Natural killer cell (primary cell): ENCODE results near the gene SCNM1. TPM values are rescaled to one million over a fixed set of nuclear protein-coding genes. Genes with fewer than 3 reads are reported as not detected.

Experiments used
- ATAC-seq, 3 donors: fragments of 150-1000 bp in 2 of 3; fragments of 200-7000 bp in 1 of 3; cut with Tn5 transposase; 1 replicate in 1 of 3; 2 replicates in 2 of 3; pipeline ENCODE4 v1.10.0; 2021; ENCODE audit warnings: mild to moderate bottlenecking in 2 of 3, moderate library complexity in 2 of 3
- DNase-seq, 2 donors: peaks; one replicate each; pipeline versions ENCODE4 v3.0.0 to v3.0.0-alpha.2; 2013 to 2021; ENCODE audit warnings: mixed read lengths in 1 of 2
- H3K27ac ChIP-seq: one replicate; pipeline ENCODE4 v1.5.1; 2013; ENCODE audit warnings: mild to moderate bottlenecking, low read length
- H3K27me3 ChIP-seq: one replicate; pipeline ENCODE4 v1.6.1; 2013; ENCODE audit warnings: low read length; ENCODE audit not compliant: control insufficient read depth, insufficient read depth
- H3K36me3 ChIP-seq: one replicate; pipeline ENCODE4 v1.6.1; 2013; ENCODE audit warnings: low read length; ENCODE audit not compliant: control insufficient read depth, insufficient read depth
- H3K4me1 ChIP-seq: one replicate; pipeline ENCODE4 v1.6.1; 2013; ENCODE audit warnings: low read length; ENCODE audit not compliant: control insufficient read depth, insufficient read depth
- H3K4me3 ChIP-seq: one replicate; pipeline ENCODE4 v1.5.1; 2013; ENCODE audit warnings: low read length
- H3K9me3 ChIP-seq: one replicate; pipeline ENCODE4 v1.6.1; 2013; ENCODE audit warnings: low read length; ENCODE audit not compliant: control insufficient read depth, insufficient read depth
- H3K27ac Mint-ChIP-seq, 2 donors: one replicate each; pipeline ENCODE4 v1.8.0; 2022; ENCODE audit warnings: mild to moderate bottlenecking in 2 of 2, mixed read lengths in 2 of 2, moderate library complexity in 1 of 2
- H3K27me3 Mint-ChIP-seq, 2 donors: one replicate each; pipeline ENCODE4 v1.8.0; 2022; ENCODE audit warnings: low read depth in 2 of 2, mixed read lengths in 2 of 2
- H3K36me3 Mint-ChIP-seq: one replicate; pipeline ENCODE4 v1.8.0; 2022; ENCODE audit warnings: mixed read lengths
- H3K4me1 Mint-ChIP-seq, 2 donors: one replicate each; pipeline ENCODE4 v1.8.0; 2022; ENCODE audit warnings: mixed read lengths in 2 of 2
- H3K4me3 Mint-ChIP-seq: one replicate; pipeline ENCODE4 v1.8.0; 2022; ENCODE audit warnings: mild to moderate bottlenecking, moderate library complexity, mixed read lengths
- H3K9me3 Mint-ChIP-seq, 2 donors: one replicate each; pipeline ENCODE4 v1.8.0; 2022; ENCODE audit warnings: mixed read lengths in 2 of 2
- CTCF ChIP-seq: fragments of 200-600 bp; IDR thresholded peaks from one replicate; pipeline ENCODE4 v1.8.0; 2022; ENCODE audit warnings: antibody characterized with exemption
- WGBS: methylation state at CpG from one replicate; pipeline ENCODE4 v1.1.7; 2013; ENCODE audit warnings: missing lambda C conversion rate; ENCODE audit not compliant: insufficient coverage; 5-methylcytosine and 5-hydroxymethylcytosine counted together
- intact Hi-C: fragments of 100-400 bp; cut with micrococcal nuclease; formaldehyde crosslinking; loops from one replicate; pipeline ENCODE4 v1.14.2; 2022
- total RNA-seq, 4 donors: library from RNA; stranded (reverse); fragments of 120-200 nt in 1 of 4; gene quantifications; one replicate each; pipeline versions ENCODE4 v1.2.3 to v1.2.4, GENCODE V29; 2013 to 2022

Gene SCNM1
- 10 to 100 TPM; 52.3 to 54.2 (median 52.9) TPM for total RNA-seq
- 82.7 TPM for total RNA-seq (2013)

GRCh38 chr1:151165738-151166504 lies at the start of gene SCNM1, which contains the start of gene LYSMD1:
Gene SCNM1, plus strand, starts transcription at chr1:151166144. Its CDS starts 9 bp downstream, at chr1:151166153.
Gene LYSMD1, minus strand, starts transcription at chr1:151165902. Its CDS starts 644 bp downstream, at chr1:151165258.
- peak within 1 kb of the TSS; percentile 94 for H3K27ac Mint-ChIP-seq
- intact Hi-C loops = loop anchor here (1.0 kb wide), 1 partner anchor 24 kb away; the partner anchor contains the start of gene VPS72
- Histone ChIP-seq H3K9me3 (no peaks in the 10 kb centered on the region), H3K4me3 (peak within 1 kb of the TSS; percentile 90), H3K27ac (peak within 1 kb of the TSS; percentile 68), H3K27me3 (no peaks in the 10 kb centered on the region), H3K36me3 (peaks cover 26% of the 10 kb centered on the region), H3K4me1 (peaks cover 27% of the 10 kb centered on the region)
- H3K27me3 Mint-ChIP-seq = no peaks in the 10 kb centered on the region
- peak; percentile 97 to 99 (median 98) for ATAC-seq
- peaks cover 30 to 42% of the 10 kb centered on the region in 2 donors for H3K4me1 Mint-ChIP-seq
- DNase-seq = peak; percentile 91 to 99
- no peak for TF ChIP-seq CTCF
- peaks cover 7% of the 10 kb centered on the region for H3K36me3 Mint-ChIP-seq
- H3K9me3 Mint-ChIP-seq = no peaks in the 10 kb centered on the region
- WGBS = 1% methylated on average over 38 of the region's 38 CpGs
- H3K4me3 Mint-ChIP-seq = peak within 1 kb of the TSS; percentile 99

GRCh38 chr1:151124763-151125403 lies 41.1 kb upstream of the SCNM1 start:
- H3K27ac ChIP-seq = no peak overlapping the region
- no peak overlapping the region for H3K4me3 ChIP-seq
- WGBS = no CpG with 5 or more reads among the region's 5 CpGs
- H3K4me3 Mint-ChIP-seq = no peak overlapping the region
- no peaks in the 10 kb centered on the region for H3K9me3 Mint-ChIP-seq
- no peaks in the 10 kb centered on the region for H3K27me3 Mint-ChIP-seq
- H3K4me1 Mint-ChIP-seq = no peaks in the 10 kb centered on the region
- H3K27me3 ChIP-seq = no peaks in the 10 kb centered on the region
- H3K4me1 ChIP-seq = no peaks in the 10 kb centered on the region
- ATAC-seq (no peak), DNase-seq (no peak)
- intact Hi-C loops = no loop called here
- H3K27ac Mint-ChIP-seq = peak overlapping the region in 1 of 2 donors; percentile 5
- no peaks in the 10 kb centered on the region for H3K9me3 ChIP-seq
- H3K36me3 Mint-ChIP-seq = no peaks in the 10 kb centered on the region
- no peaks in the 10 kb centered on the region for H3K36me3 ChIP-seq
- TF ChIP-seq CTCF = no peak

GRCh38 chr1:151128800-151129199 lies 37.1 kb upstream of the SCNM1 start:
- no peak for TF ChIP-seq CTCF
- Mint-ChIP-seq H3K9me3 (no peaks in the 10 kb centered on the region), H3K27ac (no peak overlapping the region), H3K4me3 (no peak overlapping the region), H3K36me3 (no peaks in the 10 kb centered on the region), H3K27me3 (no peaks in the 10 kb centered on the region), H3K4me1 (peaks cover 12 to 15% of the 10 kb centered on the region in 2 donors)
- H3K27me3 ChIP-seq = no peaks in the 10 kb centered on the region
- no peak for ATAC-seq
- H3K4me1 ChIP-seq = peaks cover 14% of the 10 kb centered on the region
- intact Hi-C loops = no loop called here
- 91% methylated on average over 6 of the region's 6 CpGs for WGBS
- H3K9me3 ChIP-seq = no peaks in the 10 kb centered on the region
- H3K27ac ChIP-seq = no peak overlapping the region
- no peak for DNase-seq
- H3K4me3 ChIP-seq = no peak overlapping the region
- H3K36me3 ChIP-seq = no peaks in the 10 kb centered on the region
